ENCODE data around the gene TBC1D5. TPM values are rescaled to one million over a fixed set of nuclear protein-coding genes. Genes with fewer than 3 reads are reported as not detected.
"Not testable (repeated sequence)": the region's sequence is repeated elsewhere in the genome, so short reads cannot be mapped to it uniquely, and the experiment has no call there.

The TBC1D5 gene
- total RNA-seq, 1 donor from 2014 or later, result 25.9 TPM

DNA sequence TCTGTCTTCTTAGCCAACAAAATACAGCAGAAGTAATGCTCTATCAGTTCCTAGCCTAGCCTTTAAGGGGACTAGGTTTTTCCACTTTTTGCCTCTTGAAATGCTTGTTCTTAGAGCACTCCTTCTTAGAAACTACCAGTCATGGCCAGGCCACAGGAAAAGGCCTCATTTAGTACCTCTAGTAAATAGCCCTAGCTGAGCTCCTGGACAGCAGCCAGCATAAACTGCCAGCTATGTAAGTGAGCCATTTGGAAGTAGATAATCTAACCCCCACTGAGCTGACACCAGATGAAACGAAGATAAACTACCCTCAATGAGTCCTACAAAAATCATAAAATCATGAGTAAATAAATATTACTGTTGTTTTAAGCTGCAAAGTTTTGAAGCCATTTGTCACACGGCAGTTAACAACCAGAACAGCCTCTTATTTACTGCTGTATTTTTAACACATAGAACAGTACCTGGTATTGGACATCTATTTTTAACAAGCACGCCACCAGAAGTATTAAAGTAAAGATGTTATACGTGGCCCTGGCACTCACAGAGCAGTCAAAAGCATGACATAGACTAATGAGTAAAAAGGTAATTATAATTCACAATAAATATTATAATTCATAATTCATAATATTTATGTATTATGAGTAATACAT is 12.0 kb downstream of the TBC1D5 start:
- no peak for DNase-seq (ENCODE audit: low spot score)
- intact Hi-C loops (cut with DNase I), result no loop called here

DNA sequence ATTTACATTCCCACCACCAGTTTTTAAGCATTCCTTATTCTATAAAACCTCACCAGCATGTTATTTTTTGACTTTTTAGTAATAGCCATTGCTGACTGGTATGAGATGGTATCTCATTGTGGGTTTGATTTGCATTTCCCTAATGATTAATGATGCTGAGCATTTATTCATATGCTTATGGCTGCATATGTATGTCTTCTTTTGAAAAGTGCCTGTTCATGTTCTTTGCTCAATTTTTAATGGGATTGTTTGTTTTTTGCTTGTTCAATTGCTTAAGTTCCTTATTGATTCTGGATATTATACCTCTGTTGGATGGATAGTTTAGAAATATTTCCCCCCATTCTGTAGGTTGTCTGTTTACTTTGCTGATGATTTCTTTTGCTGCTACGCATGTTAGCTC is 16.1 kb downstream of the TBC1D5 start:
- intact Hi-C loops (cut with DNase I), result no loop called here
- DNase-seq (ENCODE audit: low spot score), result no peak

DNA sequence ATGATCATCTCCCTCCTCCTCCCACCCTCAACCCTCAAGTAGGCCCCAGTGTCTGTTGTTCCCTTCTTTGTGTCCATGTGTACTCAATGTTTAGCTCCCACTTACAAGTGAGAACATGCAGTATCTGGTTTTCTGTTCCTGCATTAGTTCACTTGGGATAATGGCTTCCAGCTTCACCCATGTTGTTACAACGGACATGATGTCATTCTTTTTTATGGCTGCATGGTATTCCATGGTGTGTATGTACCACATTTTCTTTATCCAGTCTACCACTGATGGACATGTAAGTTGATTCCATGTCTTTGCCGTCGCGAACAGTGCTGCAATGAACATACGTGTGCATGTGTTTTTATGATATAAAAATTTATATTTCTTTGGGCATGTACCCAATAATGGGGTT is 16.6 kb downstream of the TBC1D5 start:
- DNase-seq (ENCODE audit: low spot score); intact Hi-C loops (cut with DNase I): not testable (repeated sequence)

DNA sequence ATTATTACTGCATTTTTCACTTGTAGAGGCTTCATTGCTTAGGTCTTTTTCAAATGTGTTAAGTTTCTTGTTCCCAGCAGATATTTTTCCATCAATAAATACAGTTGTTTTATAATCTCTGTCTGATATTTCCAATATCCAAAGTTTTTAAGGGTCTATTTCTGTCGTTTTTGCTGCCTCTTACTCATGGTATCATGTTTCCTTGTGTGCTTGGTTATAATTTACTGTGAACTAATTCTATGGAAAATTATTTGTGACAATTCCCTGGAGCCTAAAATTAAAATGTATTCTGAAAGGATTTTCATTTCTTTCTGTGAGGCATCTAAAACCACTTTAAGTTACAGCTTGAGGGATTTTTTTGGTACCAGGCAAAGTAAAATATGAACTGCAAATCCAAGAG is 17.5 kb downstream of the TBC1D5 start:
- intact Hi-C loops (cut with DNase I), result no loop called here
- DNase-seq (ENCODE audit: low spot score), result no peak

DNA sequence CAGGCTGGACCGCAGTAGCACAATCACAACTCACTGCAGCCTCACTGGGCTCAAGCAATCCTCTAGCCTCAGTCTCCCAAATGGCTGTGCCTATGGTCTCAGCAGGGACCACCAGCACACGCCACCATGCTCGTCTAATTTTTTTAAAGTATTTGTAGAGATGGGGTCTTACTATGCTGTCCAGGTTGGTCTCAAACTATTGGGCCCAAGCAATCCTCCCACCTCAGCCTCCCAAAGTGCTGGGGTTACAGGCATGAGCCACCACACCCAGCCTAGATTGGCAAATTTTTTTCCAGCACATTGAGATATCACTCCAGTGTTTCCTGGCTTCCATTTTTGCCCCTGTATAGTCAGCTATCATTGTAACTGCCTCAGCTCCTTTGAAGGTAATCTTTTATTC is 18.3 kb downstream of the TBC1D5 start:
- intact Hi-C loops (cut with DNase I), result no loop called here
- no peak for DNase-seq (ENCODE audit: low spot score)

DNA sequence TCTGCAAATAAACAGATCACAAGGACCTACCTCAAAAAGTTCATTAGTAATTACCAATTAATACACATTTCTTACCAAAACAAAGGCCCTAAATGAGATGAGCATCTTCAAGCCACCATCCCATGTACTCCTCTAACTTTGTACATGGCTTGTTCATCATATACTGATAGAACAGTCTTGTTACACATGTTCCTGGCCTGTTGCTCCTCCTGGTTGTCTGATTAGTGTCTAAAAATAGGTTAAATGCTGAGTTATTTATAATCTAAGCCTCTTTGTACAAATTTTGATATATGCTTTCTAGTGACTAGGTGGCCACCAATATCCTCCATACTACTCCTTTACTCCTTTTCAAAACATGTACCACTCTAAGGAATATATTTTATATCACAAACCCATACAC is 25.0 kb downstream of the TBC1D5 start:
- intact Hi-C loops (cut with DNase I), result no loop called here
- no peak for DNase-seq (ENCODE audit: low spot score)

DNA sequence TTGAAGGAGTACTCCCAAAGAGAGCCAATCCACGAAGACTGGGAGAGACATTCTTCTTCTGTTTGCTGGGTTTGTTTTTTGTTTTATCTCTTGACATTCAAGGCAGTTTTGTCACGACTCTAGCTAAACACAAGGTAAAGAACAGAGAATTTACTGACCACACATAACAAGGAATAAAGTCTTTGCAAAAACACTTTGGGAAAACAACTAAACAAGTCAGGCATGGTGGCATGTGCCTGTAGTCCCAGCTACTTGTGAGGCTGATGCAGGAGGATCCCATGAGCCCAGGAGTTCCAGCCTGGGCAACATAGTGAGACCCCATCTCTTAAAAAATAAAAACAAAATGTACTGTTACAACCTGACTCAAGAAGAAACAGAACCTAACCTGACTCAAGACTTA is 28.0 kb downstream of the TBC1D5 start:
- intact Hi-C loops (cut with DNase I), result no loop called here
- DNase-seq (ENCODE audit: low spot score), result no peak

DNA sequence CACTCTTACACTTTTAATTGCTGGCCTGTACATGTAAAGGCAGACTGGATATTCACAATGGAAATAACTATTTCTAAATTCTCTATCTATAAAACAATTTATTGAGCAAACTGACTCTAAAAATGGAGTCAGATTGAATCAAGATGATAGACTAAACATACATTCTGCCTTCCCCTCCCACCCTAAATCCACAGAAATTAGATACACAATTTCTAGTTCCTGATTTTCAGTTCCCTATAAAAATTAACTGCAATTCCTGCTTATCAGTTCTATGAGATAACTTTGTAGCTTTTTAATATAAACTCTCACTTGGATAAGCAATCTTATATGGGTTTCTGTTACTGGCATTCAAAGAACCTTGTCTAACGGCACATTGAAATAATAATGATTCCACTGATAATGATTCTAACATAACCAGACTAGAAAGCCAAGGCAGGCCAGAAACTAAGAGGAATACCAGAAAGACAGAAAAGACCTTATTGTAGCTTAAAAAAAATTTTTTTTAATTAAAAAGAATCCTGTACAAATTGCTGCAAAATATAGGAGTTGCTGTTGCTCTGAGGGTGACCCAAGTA is 33.1 kb downstream of the TBC1D5 start:
- intact Hi-C loops (cut with DNase I), result no loop called here
- no peak for DNase-seq (ENCODE audit: low spot score)

DNA sequence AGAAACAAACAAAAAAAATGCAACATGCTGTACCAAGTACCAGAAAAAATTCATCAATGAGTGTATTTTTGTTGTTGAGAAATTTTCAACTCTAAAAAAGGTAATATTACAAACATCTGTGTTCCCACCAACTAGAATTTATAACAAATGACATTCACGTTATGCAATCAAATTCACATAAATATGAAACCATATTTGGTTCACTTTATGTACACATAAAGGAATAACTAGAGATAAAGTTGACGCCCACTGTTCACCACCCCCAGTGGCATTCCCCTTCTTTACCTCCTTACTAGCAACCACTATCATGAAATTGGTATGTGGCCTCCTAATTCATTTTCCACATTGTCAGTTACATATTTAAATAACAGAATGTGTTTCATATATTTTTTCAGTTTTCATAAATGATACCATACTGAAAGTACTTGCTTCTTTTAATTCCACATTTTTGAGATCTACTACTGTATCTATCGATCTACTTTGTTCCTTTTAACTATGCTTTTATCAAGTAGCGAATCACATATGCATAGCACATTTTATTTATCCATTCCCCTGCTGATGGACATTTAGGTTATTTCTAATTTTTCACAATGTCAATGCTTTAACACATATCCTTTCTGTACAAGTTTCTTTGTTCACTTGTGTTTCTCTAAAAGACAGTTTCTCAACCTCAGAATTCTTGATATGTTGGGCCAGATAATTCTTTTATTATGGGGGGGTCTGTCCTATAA is 34.5 kb downstream of the TBC1D5 start:
- intact Hi-C loops (cut with DNase I), result no loop called here
- no peak for DNase-seq (ENCODE audit: low spot score)

DNA sequence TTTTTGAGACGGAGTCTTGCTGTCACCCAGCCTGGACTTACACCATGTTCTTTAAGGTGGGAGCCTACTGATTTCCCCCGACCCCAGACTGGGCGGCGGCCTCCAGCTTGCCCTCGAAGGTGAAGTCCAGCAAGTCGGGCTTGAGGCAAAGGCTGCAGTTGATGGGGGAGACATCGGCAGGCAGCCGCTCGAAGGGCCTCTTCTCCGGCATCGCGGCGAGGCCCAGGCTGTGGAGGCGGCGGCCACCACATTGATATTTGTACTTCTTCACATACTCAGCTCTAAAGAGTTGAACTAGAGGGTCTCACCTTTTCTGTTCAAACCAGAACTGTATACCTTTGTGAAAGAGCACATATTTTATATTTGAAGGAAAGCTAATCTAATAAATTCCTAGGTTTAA is 36.4 kb downstream of the TBC1D5 start:
- DNase-seq (ENCODE audit: low spot score); intact Hi-C loops (cut with DNase I): not testable (repeated sequence)

DNA sequence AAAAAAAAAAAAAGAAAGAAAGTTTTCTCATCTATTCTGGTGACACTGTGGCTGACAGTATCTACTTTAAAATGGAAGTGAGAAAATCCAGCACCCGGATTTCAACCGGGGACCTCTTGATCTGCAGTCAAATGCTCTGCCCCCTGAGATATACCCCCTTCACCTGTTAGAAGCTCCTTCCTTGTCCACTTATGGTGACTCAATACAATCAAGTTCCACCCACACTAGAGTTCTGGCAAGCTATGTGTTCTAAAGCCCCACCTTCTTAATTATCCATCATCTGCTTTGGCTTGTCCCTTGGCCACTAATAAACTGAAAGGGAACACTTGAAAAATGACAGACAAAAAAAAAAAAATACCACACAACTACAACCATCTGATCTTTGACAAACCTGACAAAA is 42.6 kb downstream of the TBC1D5 start:
- intact Hi-C loops (cut with DNase I); DNase-seq (ENCODE audit: low spot score): not testable (repeated sequence)

DNA sequence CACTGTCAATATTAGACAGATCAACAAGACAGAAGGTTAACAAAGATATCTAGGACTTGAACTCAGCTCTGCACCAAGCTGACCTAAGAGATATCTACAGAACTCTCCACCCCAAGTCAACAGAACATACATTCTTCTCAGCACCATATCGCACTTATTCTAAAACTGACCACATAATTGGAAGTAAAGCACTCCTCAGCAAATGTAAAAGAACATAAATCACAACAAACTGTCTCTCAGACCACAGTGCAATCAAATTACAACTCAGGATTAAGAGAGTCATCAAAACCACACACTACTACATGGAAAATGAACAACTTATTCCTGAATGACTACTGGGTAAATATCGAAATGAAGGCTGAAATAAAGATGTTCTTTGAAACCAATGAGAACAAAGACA is 46.8 kb downstream of the TBC1D5 start:
- DNase-seq (ENCODE audit: low spot score); intact Hi-C loops (cut with DNase I): not testable (repeated sequence)

DNA sequence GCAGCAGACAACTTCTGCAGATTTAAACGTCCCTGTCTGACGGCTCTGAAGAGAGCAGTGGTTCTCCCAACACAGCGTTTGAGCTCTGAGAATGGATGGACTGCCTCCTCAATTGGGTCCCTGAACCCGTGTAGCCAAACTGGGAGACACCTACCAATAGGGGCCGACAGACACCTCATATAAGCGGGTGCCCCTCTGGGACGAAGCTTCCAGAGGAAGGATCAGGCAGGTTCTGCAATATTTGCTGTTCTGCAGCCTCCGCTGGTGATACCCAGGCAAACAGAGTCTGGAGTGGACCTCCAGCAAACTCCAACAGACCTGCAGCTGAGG is 48.8 kb downstream of the TBC1D5 start:
- intact Hi-C loops (cut with DNase I); DNase-seq (ENCODE audit: low spot score): not testable (repeated sequence)

DNA sequence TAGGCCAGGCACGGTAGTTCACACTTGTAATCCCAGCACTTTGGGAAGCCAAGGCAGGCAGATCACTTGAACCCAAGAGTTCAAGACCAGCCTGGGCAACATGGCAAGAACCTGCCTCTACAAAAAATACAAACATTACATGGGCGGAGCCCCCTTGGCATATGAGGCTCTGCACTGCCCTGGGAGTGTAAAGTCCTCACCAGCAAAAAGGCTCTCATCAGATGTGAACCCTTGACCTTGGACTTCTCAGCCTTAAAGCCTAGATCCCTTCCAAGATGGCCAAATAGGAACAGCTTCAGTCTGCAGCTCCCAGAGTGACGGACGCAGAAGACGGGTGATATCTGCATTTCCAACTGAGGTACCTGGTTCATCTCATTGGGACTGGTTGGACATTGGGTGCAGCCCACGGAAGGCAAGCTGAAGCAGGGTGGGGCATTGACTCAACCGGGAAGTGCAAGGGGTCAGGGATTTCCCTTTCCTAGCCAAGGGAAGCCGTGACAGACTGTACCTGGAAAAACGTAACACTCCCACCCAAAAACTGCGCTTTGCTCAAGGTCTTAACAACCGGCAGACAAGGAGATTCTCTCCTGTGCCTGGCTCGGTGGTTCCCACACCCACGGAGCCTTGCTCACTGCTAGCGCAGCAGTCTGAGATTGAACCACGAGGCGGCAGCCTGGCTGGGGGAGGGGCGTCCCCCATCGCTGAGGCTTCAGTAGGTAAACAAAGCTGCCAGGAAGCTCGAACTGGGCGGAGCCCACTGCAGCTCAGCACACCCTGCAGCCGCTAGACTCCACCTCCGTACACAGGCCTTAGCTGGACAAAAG is 49.4 kb downstream of the TBC1D5 start:
- intact Hi-C loops (cut with DNase I); DNase-seq (ENCODE audit: low spot score): not testable (repeated sequence)

DNA sequence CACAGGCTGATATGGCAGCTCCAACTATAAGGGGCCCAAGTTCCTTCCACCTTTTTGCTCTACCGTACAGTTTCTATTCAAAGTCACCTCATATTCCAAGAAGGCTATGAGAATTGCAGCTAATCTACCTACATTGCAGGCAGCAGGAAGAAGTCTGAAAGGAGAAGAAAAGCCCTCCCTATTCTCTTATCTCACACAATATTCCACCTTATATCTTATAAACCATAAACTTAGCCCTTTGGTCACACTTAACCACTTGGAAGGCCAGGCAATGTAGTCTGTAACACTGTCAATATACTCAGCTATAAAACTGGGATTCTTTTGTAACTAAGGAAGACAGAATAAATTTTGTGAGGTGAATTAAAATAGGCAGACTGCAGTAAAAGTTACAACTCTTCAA is 54.9 kb downstream of the TBC1D5 start:
- intact Hi-C loops (cut with DNase I), result loop anchor here (5.0 kb wide), 1 partner anchor 255 kb away; no protein-coding TSS in a partner anchor
- DNase-seq (ENCODE audit: low spot score), result no peak

DNA sequence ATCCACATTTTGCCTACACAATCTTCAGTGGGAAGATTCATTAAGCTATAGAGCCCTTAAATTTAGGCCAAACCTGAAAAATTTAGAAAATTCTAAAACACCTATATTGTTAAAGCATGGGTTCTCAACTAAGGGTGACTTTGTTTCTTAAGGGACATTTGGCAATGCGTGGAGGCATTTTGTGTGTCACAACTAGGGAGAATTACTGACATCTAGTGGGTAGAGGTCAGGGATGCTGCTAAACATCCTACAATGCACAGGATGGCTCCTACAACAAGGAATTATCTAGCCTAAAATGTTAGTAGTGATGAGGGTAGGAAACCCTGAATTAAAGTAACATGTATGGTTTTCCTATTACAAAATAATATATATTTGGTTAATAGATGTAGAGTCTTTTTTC is 55.8 kb downstream of the TBC1D5 start:
- DNase-seq (ENCODE audit: low spot score), result no peak
- intact Hi-C loops (cut with DNase I), result loop anchor here (5.0 kb wide), 1 partner anchor 254 kb away; no protein-coding TSS in a partner anchor

DNA sequence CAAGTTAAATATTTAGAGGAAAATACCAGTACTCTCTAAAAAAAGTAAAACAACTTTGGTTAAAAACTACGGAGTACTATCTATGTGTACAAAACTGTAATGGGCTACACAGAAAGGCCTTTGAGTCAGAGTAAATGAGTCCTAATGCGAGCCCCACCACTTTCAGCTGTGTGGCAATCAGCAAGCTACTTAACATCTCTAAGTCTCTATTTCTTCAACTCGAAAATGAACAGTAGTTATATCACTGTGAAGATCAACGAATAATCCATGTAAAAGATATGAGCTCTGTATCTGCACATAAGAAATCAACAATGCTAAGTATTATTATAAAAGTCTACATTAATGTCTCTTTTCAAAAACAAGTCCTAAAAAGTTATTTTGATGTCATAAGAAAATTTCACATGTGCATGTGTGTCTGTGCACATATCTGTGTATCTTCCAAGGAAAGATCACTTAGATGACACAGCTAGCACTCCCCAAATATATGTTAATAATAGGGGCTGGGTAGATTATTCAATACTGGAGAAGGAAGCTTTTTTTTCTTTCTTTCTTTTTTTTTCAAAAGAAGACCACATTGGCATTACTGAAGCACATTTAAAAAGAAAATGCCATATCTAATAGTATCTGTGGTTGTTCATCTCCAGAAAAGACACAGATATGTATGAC is 58.8 kb downstream of the TBC1D5 start:
- intact Hi-C loops (cut with DNase I), result no loop called here
- DNase-seq (ENCODE audit: low spot score), result no peak

DNA sequence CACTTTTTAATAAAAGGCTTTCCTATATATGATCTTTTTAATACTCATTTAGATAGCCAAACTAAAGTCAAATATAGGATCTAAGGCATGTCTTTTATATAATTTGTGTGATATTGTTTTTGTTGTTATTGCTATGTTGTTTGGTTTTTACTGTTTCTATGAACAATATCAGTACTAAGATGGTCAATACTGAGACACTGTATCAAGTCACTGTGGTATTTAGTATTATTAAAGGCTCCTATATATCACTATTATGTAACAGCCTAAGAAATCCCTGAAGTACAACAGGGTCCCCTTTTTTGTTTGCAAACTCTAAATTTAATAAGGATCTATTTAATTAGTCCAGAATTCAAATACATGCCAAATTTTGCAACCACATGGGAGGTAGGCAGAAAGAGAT is 61.9 kb downstream of the TBC1D5 start:
- DNase-seq (ENCODE audit: low spot score), result no peak
- intact Hi-C loops (cut with DNase I), result no loop called here

DNA sequence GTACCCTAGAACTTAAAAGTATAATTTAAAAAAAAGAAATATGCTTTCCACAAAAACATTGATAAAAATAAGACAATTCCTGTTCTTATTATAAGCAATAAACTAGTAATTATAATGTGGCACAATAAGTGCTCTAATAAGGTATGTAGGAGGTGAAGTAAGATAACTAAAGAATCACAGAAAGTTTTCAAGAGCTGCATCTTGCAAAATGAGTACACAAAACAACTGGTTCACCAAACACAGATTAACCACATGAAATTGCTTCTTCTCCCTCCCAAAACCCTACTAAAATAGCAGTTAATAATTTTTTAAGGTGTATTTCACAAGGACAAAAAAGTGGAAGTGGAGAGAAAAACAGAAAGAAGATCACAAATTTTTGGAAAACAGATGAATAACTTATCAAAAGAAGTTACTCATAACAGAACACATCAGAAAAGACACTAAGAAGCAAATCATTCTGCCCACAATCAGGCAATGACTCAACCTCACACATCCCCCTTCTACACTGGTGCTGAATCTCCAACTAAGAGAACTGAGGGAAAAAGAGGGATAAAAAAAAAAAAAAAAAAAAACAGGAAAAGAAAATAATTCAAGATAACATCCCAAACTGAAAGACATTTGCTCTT is 64.2 kb downstream of the TBC1D5 start:
- intact Hi-C loops (cut with DNase I), result no loop called here
- DNase-seq (ENCODE audit: low spot score), result no peak

Measured in cardiac septum (tissue), 1 donor.